Uterus (tissue), 4 donors: Measurements from ENCODE around the gene NOTCH3. TPM values are rescaled to one million over a fixed set of nuclear protein-coding genes. Genes with fewer than 3 reads are reported as not detected.

Experiments
- DNase-seq, 2 donors: peaks; one replicate each; pipeline ENCODE4 v3.0.0-alpha.2; 2019 to 2020
- H3K27ac ChIP-seq, 2 donors: fragments of 200-600 bp; sonication (generic); 1 replicate in 1 of 2; 2 replicates in 1 of 2; pipeline ENCODE4 v1.5.1; 2016 to 2018
- H3K27me3 ChIP-seq, 2 donors: fragments of 200-600 bp; sonication (generic); one replicate each; pipeline ENCODE4 v1.5.1; 2018 to 2019; ENCODE audit warnings: control low read depth in 1 of 2
- H3K36me3 ChIP-seq, 2 donors: fragments of 200-600 bp; sonication (generic); one replicate each; pipeline ENCODE4 v1.5.1; 2019; ENCODE audit warnings: control low read depth in 1 of 2
- H3K4me1 ChIP-seq, 2 donors: fragments of 200-600 bp; sonication (generic); one replicate each; pipeline ENCODE4 v1.5.1; 2018 to 2019; ENCODE audit warnings: control low read depth in 1 of 2
- H3K4me3 ChIP-seq, 2 donors: fragments of 200-600 bp; sonication (generic); 1 replicate in 1 of 2; 2 replicates in 1 of 2; pipeline ENCODE4 v1.5.1; 2018 to 2019; ENCODE audit warnings: mild to moderate bottlenecking in 1 of 2
- H3K9me3 ChIP-seq, 2 donors: fragments of 200-600 bp; sonication (generic); one replicate each; pipeline ENCODE4 v1.5.1; 2019; ENCODE audit warnings: control low read depth in 1 of 2
- POLR2A ChIP-seq, 2 donors: fragments of 450-650 bp; IDR thresholded peaks; one replicate each; pipeline ENCODE4 v1.6.1; 2016; ENCODE audit warnings: antibody characterized with exemption in 2 of 2, mild to moderate bottlenecking in 1 of 2, moderate library complexity in 1 of 2
- intact Hi-C: fragments of 100-400 bp; cut with DNase I; formaldehyde crosslinking; loops from one replicate; pipeline ENCODE4 v1.15.1; 2023; ENCODE audit warnings: low total_unique reads
- total RNA-seq, 4 donors: library from RNA; depleted of rRNA in 3 of 4; stranded (reverse); fragments of >200 nt in 3 of 4; gene quantifications; one replicate each; pipeline versions ENCODE4 v1.1.0 to v1.2.4, GENCODE V29; 2014 to 2023
- TF ChIP-seq, protein P1 (sequence below), 4 experiments: fragments of 200-600 bp in 2 of 4; fragments of 450-650 bp in 2 of 4; sonication (generic) in 2 of 4; IDR thresholded peaks; one replicate each; pipeline ENCODE4 v1.5.1; 2016 to 2019; ENCODE audit warnings: antibody characterized with exemption in 4 of 4, mild to moderate bottlenecking in 2 of 4, moderate library complexity in 1 of 4
- donor health status: DM: yes; HTN: yes; CAD: no.

NOTCH3 gene
- total RNA-seq, 4 donors from 2014 or later: 9.4 to 166 (median 96.9) TPM

- H3K9me3 ChIP-seq: no peaks in the 10 kb centered on the region
- intact Hi-C loops: no loop called here
- DNase-seq: no peak
- no peaks in the 10 kb centered on the region for H3K27me3 ChIP-seq
- no peaks in the 10 kb centered on the region for H3K4me1 ChIP-seq
- peak overlapping the region in 1 of 2 donors; percentile 24 for H3K27ac ChIP-seq
- no peaks in the 10 kb centered on the region for H3K36me3 ChIP-seq
- no peak overlapping the region for H3K4me3 ChIP-seq
- no peak for TF ChIP-seq POLR2A (IDR thresholded peaks at IDR 0.05)
- TF ChIP-seq, protein P1, sequence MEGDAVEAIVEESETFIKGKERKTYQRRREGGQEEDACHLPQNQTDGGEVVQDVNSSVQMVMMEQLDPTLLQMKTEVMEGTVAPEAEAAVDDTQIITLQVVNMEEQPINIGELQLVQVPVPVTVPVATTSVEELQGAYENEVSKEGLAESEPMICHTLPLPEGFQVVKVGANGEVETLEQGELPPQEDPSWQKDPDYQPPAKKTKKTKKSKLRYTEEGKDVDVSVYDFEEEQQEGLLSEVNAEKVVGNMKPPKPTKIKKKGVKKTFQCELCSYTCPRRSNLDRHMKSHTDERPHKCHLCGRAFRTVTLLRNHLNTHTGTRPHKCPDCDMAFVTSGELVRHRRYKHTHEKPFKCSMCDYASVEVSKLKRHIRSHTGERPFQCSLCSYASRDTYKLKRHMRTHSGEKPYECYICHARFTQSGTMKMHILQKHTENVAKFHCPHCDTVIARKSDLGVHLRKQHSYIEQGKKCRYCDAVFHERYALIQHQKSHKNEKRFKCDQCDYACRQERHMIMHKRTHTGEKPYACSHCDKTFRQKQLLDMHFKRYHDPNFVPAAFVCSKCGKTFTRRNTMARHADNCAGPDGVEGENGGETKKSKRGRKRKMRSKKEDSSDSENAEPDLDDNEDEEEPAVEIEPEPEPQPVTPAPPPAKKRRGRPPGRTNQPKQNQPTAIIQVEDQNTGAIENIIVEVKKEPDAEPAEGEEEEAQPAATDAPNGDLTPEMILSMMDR (IDR thresholded peaks at IDR 0.05): no peak
Observed at GRCh38 chr19:15220833-15221232, 20.0 kb upstream of the NOTCH3 start.

DNA sequence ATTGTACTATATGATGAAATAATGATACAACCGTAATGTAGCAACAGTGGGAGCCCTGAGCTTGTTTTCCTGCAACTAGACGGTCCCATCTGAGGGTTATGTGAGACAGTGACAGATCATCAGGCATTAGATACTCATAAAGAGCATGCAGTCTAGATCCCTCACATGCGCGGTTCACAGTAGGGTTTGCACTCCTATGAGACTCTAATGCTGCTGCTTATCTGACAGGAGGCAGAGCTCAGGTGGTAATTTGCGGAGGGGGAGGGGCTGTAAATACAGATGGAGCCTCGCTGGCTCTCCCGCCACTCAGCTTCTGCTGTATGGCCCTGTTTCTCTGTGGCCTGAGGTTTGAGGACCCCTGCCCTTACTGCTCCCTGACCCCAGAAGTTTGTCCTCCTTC, 17.7 kb upstream of the NOTCH3 start:
- no peak overlapping the region for H3K4me3 ChIP-seq
- no peaks in the 10 kb centered on the region for H3K4me1 ChIP-seq
- intact Hi-C loops: no loop called here
- TF ChIP-seq, protein P1 (IDR thresholded peaks at IDR 0.05): no peak
- no peak for TF ChIP-seq POLR2A (IDR thresholded peaks at IDR 0.05)
- H3K27ac ChIP-seq: no peak overlapping the region
- no peaks in the 10 kb centered on the region for H3K9me3 ChIP-seq
- no peak for DNase-seq
- no peaks in the 10 kb centered on the region for H3K27me3 ChIP-seq
- no peaks in the 10 kb centered on the region for H3K36me3 ChIP-seq

GRCh38 chr19:15216363-15216762, 15.6 kb upstream of the NOTCH3 start:
- DNase-seq: no peak
- no peak overlapping the region for H3K4me3 ChIP-seq
- no peaks in the 10 kb centered on the region for H3K27me3 ChIP-seq
- TF ChIP-seq, protein P1 (IDR thresholded peaks at IDR 0.05): no peak
- no peak for TF ChIP-seq POLR2A (IDR thresholded peaks at IDR 0.05)
- no peaks in the 10 kb centered on the region for H3K4me1 ChIP-seq
- H3K27ac ChIP-seq: no peak overlapping the region
- H3K9me3 ChIP-seq: no peaks in the 10 kb centered on the region
- intact Hi-C loops: no loop called here
- no peaks in the 10 kb centered on the region for H3K36me3 ChIP-seq

- no peaks in the 10 kb centered on the region for H3K4me1 ChIP-seq
- intact Hi-C loops: no loop called here
- no peak overlapping the region for H3K4me3 ChIP-seq
Observed at GRCh38 chr19:15213715-15214381, 13.1 kb upstream of the NOTCH3 start.

GRCh38 chr19:15212711-15213110, 11.9 kb upstream of the NOTCH3 start:
- Histone ChIP-seq H3K27ac (peak overlapping the region; percentile 27 to 33), H3K9me3 (no peaks in the 10 kb centered on the region), H3K4me1 (no peaks in the 10 kb centered on the region), H3K36me3 (no peaks in the 10 kb centered on the region), H3K27me3 (no peaks in the 10 kb centered on the region), H3K4me3 (no peak overlapping the region)
- intact Hi-C loops: no loop called here
- TF ChIP-seq, protein P1 (IDR thresholded peaks at IDR 0.05): no peak
- no peak for TF ChIP-seq POLR2A (IDR thresholded peaks at IDR 0.05)
- no peak for DNase-seq

More at GRCh38 chr19:15213715-15214381, 13.1 kb upstream of the NOTCH3 start:
- no peaks in the 10 kb centered on the region for H3K9me3 ChIP-seq
- no peaks in the 10 kb centered on the region for H3K36me3 ChIP-seq
- peak overlapping the region; percentile 40 to 45 for H3K27ac ChIP-seq
- no peak for TF ChIP-seq POLR2A (IDR thresholded peaks at IDR 0.05)
- TF ChIP-seq, protein P1 (IDR thresholded peaks at IDR 0.05): no peak
- peak; percentile 61 to 65 for DNase-seq
- H3K27me3 ChIP-seq: no peaks in the 10 kb centered on the region
